OCI-LY1 (cell line): ENCODE measurements around the gene CCL2.

Experiments used
- H2AFZ ChIP-seq: fragments of 200-600 bp; sonication (generic), shearing (Covaris generic); 2 replicates; pipeline ENCODE4 v1.6.0; 2014; ENCODE audit warnings: antibody characterized with exemption, mild to moderate bottlenecking, low read length
- H3F3A ChIP-seq: fragments of 200-600 bp; sonication (generic), shearing (Covaris generic); 2 replicates; pipeline ENCODE4 v1.6.0; 2014; ENCODE audit warnings: mild to moderate bottlenecking, antibody characterized with exemption, low read length, moderate library complexity; ENCODE audit not compliant: insufficient read depth
- H3K27ac ChIP-seq: fragments of 200-600 bp; sonication (generic); 2 replicates; pipeline ENCODE4 v1.5.1; 2014; ENCODE audit warnings: low read length, mixed run types, mild to moderate bottlenecking, low read depth; ENCODE audit not compliant: poor library complexity, severe bottlenecking
- H3K27me3 ChIP-seq: fragments of 200-600 bp; sonication (generic); 2 replicates; pipeline ENCODE4 v1.6.0; 2014; ENCODE audit warnings: antibody characterized with exemption, mild to moderate bottlenecking, low read length, moderate library complexity; ENCODE audit not compliant: insufficient read depth
- H3K36me3 ChIP-seq: fragments of 200-600 bp; sonication (generic); 2 replicates; pipeline ENCODE4 v1.6.1; 2014; ENCODE audit warnings: mild to moderate bottlenecking, antibody characterized with exemption, low read length, moderate library complexity, mixed read lengths; ENCODE audit not compliant: insufficient read depth
- H3K4me1 ChIP-seq: fragments of 200-600 bp; sonication (generic); 2 replicates; pipeline ENCODE4 v1.5.1; 2014; ENCODE audit warnings: mild to moderate bottlenecking, low read length, moderate library complexity; ENCODE audit not compliant: insufficient read depth, severe bottlenecking
- H3K4me2 ChIP-seq: fragments of 200-600 bp; sonication (generic), shearing (Covaris generic); 2 replicates; pipeline ENCODE4 v1.6.1; 2014; ENCODE audit warnings: low read length
- H3K4me3 ChIP-seq: fragments of 200-600 bp; sonication (generic); 2 replicates; pipeline ENCODE4 v1.5.1; 2014; ENCODE audit warnings: low read length, low read depth, mild to moderate bottlenecking, mixed read lengths; ENCODE audit not compliant: poor library complexity, severe bottlenecking
- H3K79me2 ChIP-seq: fragments of 200-600 bp; shearing (Covaris generic); 2 replicates; pipeline ENCODE4 v1.6.1; 2016; ENCODE audit warnings: mixed run types, low read length, mixed read lengths; ENCODE audit not compliant: insufficient read depth
- H3K9ac ChIP-seq: fragments of 200-600 bp; sonication (generic), shearing (Covaris generic); 2 replicates; pipeline ENCODE4 v1.6.1; 2014; ENCODE audit warnings: mild to moderate bottlenecking, low read length, mixed read lengths
- H3K9me2 ChIP-seq: fragments of 200-600 bp; sonication (generic), shearing (Covaris generic); 2 replicates; pipeline ENCODE4 v1.6.1; 2014; ENCODE audit warnings: low read depth, mild to moderate bottlenecking, low read length, mixed read lengths
- H3K9me3 ChIP-seq: fragments of 200-600 bp; shearing (Covaris generic); 2 replicates; pipeline ENCODE4 v1.6.1; 2014; ENCODE audit warnings: low read length, mixed read lengths
- H4K20me1 ChIP-seq: fragments of 200-600 bp; sonication (generic), shearing (Covaris generic); 2 replicates; pipeline ENCODE4 v1.6.0; 2016; ENCODE audit warnings: mild to moderate bottlenecking, low read length; ENCODE audit not compliant: insufficient read depth
- CTCF ChIP-seq: fragments of 200-600 bp; sonication (generic), shearing (Covaris generic); IDR thresholded peaks from 2 replicates; pipeline ENCODE4 v1.5.1; 2017; ENCODE audit warnings: mild to moderate bottlenecking, antibody characterized with exemption, low read length, moderate library complexity, mixed read lengths
- EZH2 ChIP-seq: fragments of 200-600 bp; sonication (generic), shearing (Covaris generic); IDR thresholded peaks from 2 replicates; pipeline ENCODE4 v1.8.0; 2017; ENCODE audit warnings: borderline replicate concordance, mixed run types, mild to moderate bottlenecking, antibody characterized with exemption, low read length, moderate library complexity, mixed read lengths

The CCL2 gene

GRCh38 chr17:34246446-34246845 is 8.6 kb upstream of the CCL2 start:
- Histone ChIP-seq H3K9me2 (no peaks in the 10 kb centered on the region), H4K20me1 (no peaks in the 10 kb centered on the region), H3K4me2 (no peak overlapping the region), H3F3A (no peaks in the 10 kb centered on the region), H3K27ac (no peak overlapping the region), H3K36me3 (no peaks in the 10 kb centered on the region), H3K9me3 (no peaks in the 10 kb centered on the region), H3K4me1 (no peaks in the 10 kb centered on the region), H3K9ac (no peak overlapping the region), H3K27me3 (no peaks in the 10 kb centered on the region), H3K79me2 (no peaks in the 10 kb centered on the region), H2AFZ (no peak overlapping the region), H3K4me3 (no peak overlapping the region)
- TF ChIP-seq CTCF = no peak

GRCh38 chr17:34246881-34247280 is 8.2 kb upstream of the CCL2 start:
- Histone ChIP-seq H3K36me3 (no peaks in the 10 kb centered on the region), H4K20me1 (no peaks in the 10 kb centered on the region), H3K9ac (no peak overlapping the region), H3K9me3 (no peaks in the 10 kb centered on the region), H3K4me2 (no peak overlapping the region), H3K79me2 (no peaks in the 10 kb centered on the region), H3F3A (no peaks in the 10 kb centered on the region), H3K4me3 (no peak overlapping the region), H3K4me1 (no peaks in the 10 kb centered on the region), H2AFZ (no peak overlapping the region), H3K27ac (no peak overlapping the region), H3K9me2 (no peaks in the 10 kb centered on the region), H3K27me3 (no peaks in the 10 kb centered on the region)
- TF ChIP-seq EZH2 (no peak), CTCF (no peak)

- TF ChIP-seq CTCF (no peak), EZH2 (no peak)
- no peaks in the 10 kb centered on the region for H3F3A ChIP-seq
- H3K4me2 ChIP-seq = no peak overlapping the region
- H3K4me1 ChIP-seq = no peaks in the 10 kb centered on the region
- no peak overlapping the region for H3K9ac ChIP-seq
- no peaks in the 10 kb centered on the region for H4K20me1 ChIP-seq
- no peaks in the 10 kb centered on the region for H3K27me3 ChIP-seq
- H3K36me3 ChIP-seq = no peaks in the 10 kb centered on the region
- H2AFZ ChIP-seq = no peak overlapping the region
- no peaks in the 10 kb centered on the region for H3K9me2 ChIP-seq
- H3K79me2 ChIP-seq = no peaks in the 10 kb centered on the region
- no peak overlapping the region for H3K4me3 ChIP-seq
- H3K27ac ChIP-seq = no peak overlapping the region
- H3K9me3 ChIP-seq = no peaks in the 10 kb centered on the region
These were observed 6.5 kb upstream of the CCL2 start for GRCh38 chr17:34248511-34249024.
